Fibroblast of skin of right quadriceps (primary cell): Measurements from ENCODE around the gene CTAG2.
"Not testable (repeated sequence)": the region's sequence is repeated elsewhere in the genome, so short reads cannot be mapped to it uniquely, and the experiment has no call there.

Source experiments
- DNase-seq: peaks from one replicate; pipeline ENCODE4 v3.0.0-alpha.2; 2013

CTAG2 gene

DNA sequence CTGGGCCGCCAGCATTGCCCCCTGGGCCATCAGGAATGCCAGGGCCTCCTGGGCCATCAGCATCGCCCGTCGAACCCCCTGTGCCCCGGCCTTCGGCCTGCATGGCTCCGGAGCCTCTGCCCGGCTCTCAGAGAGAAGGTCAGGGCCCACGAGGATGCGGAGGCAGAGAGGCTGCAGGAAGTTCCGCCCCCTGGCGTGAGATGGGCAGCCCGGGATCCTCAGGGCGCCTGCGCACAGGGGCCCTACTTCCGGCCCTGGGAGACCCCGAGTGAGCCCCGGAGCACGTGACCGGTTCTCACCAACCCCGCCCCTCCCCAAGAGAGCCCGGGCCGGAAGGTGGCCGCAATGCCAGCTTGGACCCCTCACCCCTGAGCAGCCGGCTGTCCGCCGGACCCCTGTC lies at the start of gene CTAG2:
CTAG2 (minus strand) TSS at position 167 of the 400 bp plus-strand sequence; CDS start at position 103, 64 bp downstream.
- DNase-seq, result not testable (repeated sequence)

GRCh38 chrX:154698630-154699248 lies 45.4 kb upstream of the CTAG2 start:
- DNase-seq, result no peak

- peak; percentile 19 for DNase-seq
Observed at GRCh38 chrX:154696676-154697045, 43.3 kb upstream of the CTAG2 start.

- DNase-seq, result peak; percentile 76
Observed at GRCh38 chrX:154695911-154696675, 42.7 kb upstream of the CTAG2 start.

DNA sequence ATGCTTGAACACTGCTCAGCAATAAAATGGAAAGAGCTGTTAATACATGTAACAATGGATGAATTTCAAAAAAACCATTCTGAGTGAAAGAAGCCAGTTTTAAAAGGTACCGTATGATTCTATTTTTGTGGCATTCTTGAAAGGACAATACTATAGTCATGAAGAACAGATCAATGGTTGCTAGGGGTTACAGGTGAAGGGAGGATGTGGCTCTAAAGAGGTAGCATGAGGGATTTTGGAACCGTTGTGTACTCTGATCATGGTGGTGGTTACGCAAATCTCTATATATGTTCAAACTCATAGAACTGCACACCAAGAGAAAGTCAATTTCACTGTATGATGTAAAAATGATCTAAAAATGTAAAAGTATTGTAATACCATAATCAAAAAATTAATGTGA lies 40.0 kb upstream of the CTAG2 start:
- no peak for DNase-seq

DNA sequence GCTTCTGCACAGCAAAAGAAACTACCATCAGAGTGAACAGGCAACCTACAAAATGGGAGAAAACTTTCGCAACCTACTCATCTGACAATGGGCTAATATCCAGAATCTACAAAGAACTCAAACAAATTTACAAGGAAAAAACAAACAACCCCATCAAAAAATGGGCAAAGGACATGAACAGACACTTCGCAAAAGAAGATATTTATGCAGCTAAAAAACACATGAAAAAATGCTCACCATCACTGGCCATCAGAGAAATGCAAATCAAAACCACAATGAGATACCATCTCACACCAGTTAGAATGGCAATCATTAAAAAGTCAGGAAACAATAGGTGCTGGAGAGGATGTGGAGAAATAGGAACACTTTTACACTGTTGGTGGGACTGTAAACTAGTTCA lies 37.1 kb upstream of the CTAG2 start:
- DNase-seq, result not testable (repeated sequence)

DNA sequence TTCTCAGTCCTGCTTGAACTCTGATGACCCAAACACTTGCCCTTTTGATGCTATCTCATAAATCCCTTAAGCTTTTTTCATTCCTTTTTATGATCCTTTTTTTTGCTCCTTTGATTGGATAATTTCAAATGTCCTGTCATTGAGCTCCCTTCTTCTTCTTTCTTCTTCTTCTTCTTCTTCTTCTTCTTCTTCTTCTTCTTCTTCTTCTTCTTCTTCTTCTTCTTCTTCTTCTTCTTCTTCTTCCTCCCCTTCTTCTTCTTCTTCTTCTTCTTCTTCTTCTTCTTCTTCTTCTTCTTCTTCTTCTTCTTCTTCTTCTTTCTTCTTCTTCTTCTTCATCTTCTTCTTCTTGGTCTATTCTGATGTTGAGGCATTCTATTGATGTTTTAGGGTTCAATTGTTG lies 18.7 kb upstream of the CTAG2 start:
- DNase-seq, result not testable (repeated sequence)

- DNase-seq, result not testable (repeated sequence)
Observed at GRCh38 chrX:154670848-154671247, 17.5 kb upstream of the CTAG2 start.

DNA sequence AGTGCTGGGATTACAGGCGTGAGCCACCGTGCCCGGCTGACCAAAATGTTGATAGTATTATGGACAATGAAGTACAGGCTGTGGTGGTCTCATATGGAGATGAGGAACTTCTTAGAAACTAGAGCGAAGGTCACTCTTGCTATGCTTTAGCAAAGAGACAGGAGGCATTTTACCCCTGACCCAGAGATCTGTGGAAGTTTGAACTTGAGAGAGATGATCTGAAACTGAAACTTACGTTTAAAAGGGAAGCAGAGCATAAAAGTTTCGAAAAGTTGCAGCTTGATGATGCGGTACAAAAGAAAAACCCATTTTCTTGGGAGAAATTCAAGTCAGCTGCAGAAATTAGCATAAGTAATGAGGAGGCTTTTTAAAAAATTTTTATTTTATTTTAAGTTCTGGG lies 8.5 kb upstream of the CTAG2 start:
- no peak for DNase-seq

GRCh38 chrX:154661170-154661569 lies 7.8 kb upstream of the CTAG2 start:
- DNase-seq, result no peak

GRCh38 chrX:154660541-154660940 lies 7.2 kb upstream of the CTAG2 start:
- DNase-seq, result no peak

GRCh38 chrX:154658957-154659356 lies 5.6 kb upstream of the CTAG2 start:
- no peak for DNase-seq

- no peak for DNase-seq
Observed at GRCh38 chrX:154658187-154658586, 4.8 kb upstream of the CTAG2 start.

DNA sequence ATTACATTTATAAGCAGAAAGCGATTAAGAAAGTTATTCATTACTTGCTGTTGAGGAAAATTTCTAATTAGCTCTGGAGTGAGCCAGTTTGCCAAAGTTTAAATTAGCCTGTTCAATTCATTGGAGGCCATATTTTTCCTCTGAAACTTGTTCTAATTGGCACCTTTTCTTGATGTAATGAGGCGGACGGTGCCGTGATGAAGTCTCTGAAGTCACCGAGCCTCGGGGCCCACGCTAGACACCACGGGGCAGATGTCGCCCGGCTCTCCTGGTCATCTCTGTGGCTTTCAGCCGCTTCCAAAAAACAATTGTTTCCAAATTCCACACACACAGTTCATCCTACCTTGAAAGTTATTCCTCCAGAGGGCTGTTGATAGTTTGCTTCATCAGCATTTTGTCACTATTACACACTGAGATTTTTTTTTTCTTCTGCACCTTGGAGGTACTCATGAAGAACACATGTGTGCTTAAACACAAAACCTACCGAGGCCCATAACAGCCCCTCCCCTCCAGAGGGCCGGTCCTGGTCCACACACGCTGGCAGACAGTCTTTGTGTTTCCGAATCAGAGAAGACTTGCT lies 3.9 kb upstream of the CTAG2 start:
- DNase-seq, result no peak

DNA sequence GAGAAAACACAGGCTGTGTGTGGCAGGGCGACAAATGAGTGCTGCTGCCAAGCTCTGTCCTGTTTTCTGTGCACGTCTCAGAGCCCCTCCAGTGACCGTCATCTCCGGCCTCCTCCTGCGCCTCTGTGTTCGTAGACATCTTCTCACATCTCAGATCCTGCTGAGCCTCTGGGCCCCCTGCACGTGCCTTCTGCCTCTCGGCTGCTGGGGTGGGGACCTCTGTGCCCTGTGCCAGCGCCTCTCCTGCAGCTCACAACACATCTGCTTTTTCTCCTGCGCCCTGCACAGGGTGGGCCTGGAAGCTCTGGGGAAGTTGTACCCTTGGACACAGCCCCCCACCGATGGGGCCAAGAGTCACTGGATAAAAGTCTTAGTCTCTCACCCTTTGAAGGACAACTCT lies 2.4 kb upstream of the CTAG2 start:
- no peak for DNase-seq

DNA sequence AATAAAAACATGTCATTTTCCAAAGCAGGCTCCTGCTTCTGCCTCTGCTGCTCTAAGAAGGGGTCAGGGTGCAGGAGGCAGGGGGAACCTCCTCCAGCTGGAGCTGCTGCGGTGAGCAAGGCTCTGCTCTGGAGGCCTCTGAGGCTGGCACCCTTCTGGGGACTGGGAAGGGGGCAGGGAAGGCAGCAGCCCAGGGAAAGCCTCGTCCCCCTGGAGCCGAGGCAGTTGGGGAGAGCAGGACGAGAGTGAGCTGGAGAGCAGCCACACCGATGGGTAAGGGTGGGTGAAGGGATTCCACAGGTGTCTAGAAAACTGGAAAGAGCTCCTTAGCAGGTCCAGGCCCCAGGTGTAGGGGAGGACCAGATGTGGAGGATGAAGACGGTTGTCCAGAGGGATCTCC lies 2.0 kb upstream of the CTAG2 start:
- DNase-seq, result no peak

GRCh38 chrX:154654925-154655324 lies 1.5 kb upstream of the CTAG2 start:
- DNase-seq, result no peak

DNA sequence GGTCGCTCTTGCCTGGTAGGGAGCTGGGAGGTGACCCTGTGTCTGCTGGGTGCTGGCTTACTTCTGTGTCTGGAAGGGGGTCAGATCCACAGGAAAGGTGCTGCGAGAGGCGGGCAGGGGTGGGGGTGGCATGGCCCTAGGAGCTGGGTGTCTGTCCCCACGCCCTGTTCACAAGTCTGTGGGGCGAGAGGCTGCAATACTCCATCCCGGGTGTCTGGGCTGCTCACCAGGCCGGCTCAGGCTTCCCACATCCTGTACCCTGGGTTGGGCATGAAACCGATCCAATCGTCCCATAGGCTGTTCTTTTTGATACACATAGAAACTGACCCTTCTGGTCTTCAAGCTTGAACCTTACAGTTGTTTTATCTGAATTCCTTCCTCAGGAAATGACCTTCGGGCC lies 993 bp upstream of the CTAG2 start:
- DNase-seq, result no peak

DNA sequence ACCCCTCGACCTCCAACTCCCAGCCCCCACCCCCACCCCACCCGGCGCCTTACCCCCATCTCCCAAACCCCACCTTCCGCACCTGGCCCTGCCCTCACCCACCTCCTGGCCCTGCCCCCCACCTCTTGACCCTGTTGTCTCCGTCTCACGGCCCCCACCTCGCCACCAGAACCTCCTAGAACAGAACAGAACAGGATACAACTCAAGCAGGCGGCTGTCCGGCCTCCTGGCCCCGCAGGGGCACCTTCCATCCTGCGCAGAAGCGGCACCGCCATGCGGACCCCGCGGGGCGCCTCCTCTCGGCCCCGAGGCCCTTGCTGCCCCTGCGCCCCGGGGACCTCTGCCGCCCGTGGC lies 354 bp downstream of the CTAG2 start:
- DNase-seq, result no peak

DNA sequence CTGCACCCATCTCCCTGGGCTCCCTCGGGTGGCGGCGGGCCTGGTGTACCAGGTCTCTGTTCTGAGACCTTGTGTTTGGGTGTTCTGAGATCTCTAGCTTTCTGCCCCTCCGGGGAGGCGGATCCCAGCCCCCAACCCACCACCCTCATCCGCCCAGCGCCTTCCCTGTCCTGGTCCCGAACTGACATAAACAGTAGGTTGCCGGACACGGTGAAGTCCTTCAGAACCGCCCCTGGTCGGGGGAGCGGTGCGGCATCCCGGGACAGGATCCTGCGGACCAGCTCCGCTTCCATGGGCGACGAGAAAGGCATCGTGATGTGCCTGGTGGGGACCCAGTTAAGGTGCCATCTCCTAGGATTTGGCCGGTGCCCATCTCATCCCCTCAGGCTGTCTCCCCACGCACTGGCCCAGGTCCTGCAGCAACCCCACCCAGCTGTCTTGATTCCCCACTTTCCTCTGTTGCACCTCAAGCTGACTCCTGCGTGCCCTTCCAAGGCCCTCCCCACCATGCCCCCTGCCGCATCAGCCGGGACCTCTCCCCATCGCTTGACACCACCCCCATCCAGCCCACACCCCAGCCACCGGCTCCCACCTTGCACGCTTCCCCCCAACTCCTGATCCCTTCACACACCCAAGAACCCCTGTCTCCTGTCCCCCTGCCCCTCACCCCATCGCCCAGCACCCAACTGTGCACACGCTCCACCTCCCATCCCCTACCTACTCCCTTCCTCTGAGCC lies 900 bp downstream of the CTAG2 start:
- no peak for DNase-seq

DNA sequence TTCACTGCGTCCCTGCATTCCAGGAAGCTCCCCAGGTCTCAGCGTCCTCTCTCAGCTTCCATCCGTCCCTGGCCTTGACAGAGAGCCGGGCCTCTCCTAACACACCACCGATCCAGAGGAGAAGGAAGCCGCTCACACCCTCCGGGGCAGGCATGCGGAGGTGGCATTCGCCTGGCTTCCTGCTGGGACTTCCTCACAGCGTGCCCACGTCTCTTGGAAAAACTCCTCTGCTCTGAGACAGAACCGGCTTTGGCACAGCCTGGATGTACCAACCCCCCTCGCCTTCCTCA lies 3.2 kb downstream of the CTAG2 start:
- no peak for DNase-seq

DNA sequence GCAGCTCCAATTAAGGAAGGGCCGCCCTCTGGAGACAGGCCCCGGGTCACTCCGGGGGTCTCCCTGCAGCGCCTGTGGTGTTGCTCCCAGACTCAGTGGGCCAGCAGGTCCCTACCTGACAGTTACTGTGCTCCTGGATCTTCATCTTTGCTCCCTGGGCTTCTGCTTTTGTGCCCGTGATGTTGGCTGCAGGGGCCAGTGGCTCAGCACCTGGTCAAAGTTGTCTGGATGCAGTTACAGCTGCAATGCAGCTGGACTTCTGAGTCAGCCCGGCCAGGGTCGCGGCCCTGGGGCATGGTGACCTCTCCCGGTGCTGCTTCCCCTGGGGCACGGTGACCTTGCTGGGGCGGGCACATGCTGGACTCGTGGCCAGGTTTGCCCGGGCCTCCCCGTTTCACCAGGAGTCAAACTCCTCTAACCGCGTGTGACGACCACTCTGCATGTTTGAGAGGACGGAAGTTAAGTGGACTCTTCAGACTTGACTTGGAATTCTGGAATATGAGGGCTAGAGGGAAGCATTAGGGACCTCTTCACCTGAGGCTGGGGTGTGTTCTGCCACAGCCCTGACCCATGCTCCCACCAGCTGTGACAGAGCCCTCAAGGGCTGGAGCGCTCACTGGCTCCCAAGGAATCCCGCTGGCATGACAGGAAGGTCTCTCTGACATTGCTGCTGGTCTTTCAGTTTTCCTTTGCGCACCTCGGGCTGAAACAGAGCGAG lies 3.7 kb downstream of the CTAG2 start:
- no peak for DNase-seq

DNA sequence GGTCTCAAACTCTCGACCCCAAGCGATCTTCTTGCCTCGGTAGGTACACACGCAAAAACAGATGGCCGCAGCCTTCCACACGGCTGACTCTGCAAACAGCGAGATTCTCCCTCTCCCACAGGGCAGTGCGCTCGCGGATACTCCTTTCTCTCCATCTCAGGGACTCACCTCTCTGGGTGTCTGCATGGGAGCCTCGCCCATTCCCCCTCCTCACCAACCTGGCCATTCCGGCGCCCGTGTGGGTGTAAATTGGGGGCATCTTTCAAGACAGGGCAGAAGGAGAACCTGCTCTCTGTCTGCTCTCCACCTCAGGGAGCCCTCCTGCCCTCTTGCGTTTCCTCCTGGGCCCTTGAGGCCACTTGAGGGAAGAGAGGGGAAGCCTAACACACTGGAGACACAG lies 4.4 kb downstream of the CTAG2 start:
- no peak for DNase-seq
